Ramos (cell line): ENCODE results near the gene PAK5.

Experiments
- in situ Hi-C: fragments of 300-500 bp; cut with MboI; formaldehyde crosslinking; loops from one replicate; pipeline ENCODE4 v1.14.3; 2022; ENCODE audit warnings: low sequenced_read_pairs; ENCODE audit not compliant: unreplicated experiment

PAK5 gene

DNA sequence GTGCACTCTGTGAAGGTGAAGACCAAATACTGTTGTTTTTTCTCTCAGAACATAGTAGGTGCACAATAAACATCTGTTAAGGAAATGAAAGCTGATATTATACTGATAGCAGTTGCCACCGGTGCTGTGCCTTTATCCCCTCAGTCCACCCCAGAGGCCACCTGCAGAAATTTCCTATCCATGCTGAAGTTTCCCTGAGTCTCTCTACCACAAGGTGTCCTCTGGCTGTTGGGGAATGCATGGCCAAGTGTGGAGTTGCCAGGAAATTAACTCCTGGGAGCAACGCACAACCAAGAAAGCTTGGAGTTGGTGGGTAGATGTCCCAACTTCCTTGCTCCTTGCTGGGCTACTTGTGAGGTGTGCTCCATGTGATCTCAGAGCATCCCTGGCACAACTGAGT is 210.3 kb downstream of the PAK5 start:
- in situ Hi-C loops = no loop called here

DNA sequence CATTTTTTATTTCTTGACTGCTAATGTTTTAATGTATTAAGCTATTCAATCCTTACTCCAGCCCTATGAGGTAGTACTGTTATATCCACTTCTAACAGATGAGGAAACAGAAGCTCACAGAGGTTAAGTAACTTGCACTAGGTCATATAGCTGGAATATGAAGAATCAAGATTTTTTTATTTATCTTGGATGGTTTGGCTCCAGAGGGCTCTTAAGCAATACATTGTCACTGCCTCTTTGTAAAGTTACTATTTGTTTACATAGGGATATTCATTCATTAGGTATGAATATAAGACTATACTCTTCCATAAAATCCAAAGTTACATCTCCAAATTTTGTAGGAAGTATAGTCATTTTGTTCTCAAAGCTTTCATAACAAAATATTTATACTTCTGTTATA is 210.7 kb downstream of the PAK5 start:
- in situ Hi-C loops = no loop called here

DNA sequence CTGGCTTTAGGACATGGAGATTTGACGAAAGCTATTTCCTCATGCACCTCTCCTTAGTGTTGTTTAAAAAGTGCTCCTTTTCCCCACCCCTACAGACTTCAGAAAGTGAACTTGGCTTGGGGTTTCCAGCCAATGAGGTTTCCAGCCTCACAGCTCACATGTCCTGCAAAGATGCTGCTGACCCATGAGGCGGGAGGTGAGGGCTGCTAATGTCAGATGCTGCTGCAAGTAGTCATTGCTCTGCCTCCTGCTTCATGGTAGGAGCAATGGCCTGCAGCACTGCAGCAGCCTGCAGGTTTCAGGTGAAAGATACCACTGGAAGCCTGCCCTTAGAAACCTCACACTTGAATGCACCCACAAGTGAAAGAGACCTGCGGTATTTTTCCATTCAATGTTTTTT is 211.7 kb downstream of the PAK5 start:
- in situ Hi-C loops = no loop called here

DNA sequence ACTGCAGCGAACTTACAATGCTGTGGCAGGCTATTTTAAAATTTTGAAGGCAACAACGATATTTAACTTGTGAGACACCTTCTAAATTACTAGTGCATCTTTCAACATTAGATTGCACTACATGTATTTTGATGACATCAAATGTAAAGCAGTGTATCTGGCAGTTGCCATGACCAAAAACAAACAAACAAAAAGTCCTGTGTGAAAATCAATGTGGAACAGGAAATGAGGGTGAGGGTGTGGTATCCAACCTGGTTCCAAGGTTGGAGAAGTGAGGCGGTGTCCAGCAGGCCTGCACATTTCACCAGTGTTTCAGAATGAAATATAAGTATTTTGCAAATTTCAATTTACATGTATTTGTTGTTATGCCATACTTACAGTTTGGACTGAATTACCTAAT is 212.5 kb downstream of the PAK5 start:
- in situ Hi-C loops = no loop called here

DNA sequence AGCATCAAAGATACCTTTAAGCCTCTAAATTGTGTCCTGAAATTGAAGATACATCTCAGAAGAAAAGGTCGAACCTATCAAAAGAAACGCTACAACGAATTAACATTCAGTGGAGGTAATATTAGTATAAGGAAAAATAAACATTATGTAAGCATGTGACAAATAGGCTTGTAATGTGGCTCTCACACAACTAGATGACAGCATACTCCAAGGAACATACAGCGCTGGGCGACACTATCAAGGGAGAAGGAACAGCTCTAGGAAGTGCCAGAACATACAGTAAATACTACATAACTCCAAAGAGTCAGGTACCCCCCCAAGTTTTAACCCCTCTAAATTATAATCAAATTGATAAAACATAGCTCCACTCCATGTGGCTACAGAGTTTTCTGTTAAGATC is 220.9 kb downstream of the PAK5 start:
- in situ Hi-C loops = loop anchor here (25.0 kb wide), 1 partner anchor 469 kb away; no protein-coding TSS in a partner anchor

DNA sequence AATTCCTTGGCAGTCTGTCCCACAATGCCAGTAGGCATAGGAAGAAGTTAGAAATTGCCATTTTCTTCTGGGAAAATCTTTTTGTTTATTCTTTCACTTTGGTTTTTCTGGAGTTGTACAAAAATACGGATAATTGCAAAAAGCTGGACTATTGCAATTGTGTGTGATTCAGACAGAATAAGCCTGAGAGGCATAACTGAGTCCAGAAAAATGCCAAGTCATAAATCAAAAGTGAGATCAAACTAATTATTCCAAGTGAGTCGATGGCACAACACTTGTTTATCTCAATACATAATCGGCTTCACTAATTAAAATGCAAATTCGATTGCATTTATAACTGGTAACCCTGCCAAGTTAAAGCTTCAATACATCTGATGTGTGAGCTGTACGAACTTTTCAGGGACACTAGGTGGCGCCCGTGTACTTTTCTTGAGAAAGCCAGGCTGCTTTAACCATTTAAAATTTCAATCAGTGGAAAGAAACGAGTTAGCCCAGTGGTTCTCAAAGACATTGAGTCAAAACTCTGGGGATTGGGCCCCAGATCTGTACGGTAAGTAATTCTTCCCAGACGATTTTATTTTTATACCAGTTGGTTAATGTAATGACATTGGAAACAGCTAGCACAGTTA is 221.9 kb downstream of the PAK5 start:
- in situ Hi-C loops = loop anchor here (25.0 kb wide), 1 partner anchor 470 kb away; no protein-coding TSS in a partner anchor

DNA sequence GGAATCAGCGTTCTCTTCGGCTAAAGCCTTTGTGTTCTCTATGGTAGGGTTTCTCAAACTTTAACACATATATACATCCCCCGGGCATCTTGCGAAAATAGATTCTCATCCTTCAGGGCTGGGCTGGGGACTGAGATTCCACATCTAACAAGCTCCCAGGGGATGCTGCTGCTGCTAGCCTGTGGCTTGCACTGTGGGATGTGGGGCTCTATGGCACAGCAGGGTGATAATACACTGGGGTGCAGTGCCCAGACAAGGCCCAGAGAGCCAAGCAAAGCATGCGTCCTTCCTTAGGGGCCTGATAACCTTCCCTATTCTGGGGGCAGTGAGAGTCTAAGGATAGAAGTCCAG is 222.4 kb downstream of the PAK5 start:
- in situ Hi-C loops = loop anchor here (25.0 kb wide), 1 partner anchor 471 kb away; no protein-coding TSS in a partner anchor

DNA sequence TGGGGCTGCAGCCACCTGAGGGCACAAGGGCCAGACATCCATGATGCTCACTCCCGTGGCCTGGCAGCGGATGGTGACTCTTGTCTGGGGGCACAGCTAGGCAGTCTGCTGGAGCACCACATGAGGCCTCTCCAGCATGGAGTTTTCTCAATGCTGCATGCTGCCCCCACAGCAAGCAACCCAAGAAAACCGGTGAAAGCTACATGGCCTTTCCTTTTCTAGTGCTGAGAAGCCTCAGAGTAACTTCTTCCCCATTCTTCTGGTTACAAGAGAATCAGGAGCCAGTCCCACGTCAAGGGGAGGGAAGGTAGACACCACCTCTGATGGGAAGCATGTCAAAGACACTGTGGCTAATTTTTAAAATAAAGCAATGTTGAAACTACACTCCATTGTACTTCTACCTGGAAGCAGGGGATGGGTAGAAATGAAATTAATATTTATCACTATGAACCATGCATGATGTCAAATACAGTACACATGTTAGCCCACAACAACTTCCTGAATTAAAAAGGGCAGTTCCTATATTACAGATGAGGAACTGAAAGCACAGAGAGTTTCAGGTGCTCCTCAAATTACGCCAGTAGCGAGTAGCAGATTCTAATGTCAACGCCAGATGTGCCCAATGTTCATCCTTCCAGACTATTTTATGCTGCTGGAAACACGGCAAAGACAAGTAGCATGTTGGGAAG is 223.0 kb downstream of the PAK5 start:
- in situ Hi-C loops = loop anchor here (25.0 kb wide), 1 partner anchor 471 kb away; no protein-coding TSS in a partner anchor

DNA sequence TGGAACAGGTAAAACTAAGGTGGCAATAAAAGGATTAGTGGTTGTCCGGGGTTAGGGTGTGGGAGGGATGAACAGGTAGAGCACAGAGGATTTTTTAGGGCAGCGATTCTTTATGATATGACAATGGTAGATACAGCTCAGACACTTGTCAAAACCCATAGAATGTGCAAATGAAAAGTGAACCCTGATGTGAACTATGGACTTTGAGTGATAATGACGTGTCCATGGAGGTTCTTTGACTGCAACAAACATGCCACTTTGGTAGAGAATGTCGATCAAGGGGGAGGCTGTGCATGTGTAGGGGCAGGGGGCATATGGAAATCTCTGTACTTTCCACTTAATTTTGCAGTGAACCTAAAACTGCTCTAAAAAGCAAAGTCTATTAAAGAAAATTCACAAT is 223.8 kb downstream of the PAK5 start:
- in situ Hi-C loops = loop anchor here (25.0 kb wide), 1 partner anchor 472 kb away; no protein-coding TSS in a partner anchor

DNA sequence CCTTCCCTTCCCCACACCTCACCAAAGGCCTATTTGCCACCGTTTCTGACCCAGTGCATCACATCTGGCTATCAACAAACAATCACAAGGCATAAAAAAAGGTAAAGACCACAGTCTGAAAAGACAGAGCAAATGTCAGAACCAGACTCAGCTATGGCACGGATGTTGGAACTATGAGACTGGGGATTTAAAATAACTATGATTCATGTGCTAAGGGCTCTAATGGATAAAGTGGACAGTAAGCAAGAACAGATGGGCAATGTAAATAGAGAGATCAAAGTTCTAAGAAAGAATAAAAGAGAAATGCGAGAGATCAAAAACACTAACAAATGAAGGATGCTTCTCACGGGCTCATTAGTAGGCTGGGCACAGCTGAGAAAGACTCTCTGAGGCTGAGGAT is 225.0 kb downstream of the PAK5 start:
- in situ Hi-C loops = loop anchor here (25.0 kb wide), 1 partner anchor 473 kb away; no protein-coding TSS in a partner anchor

DNA sequence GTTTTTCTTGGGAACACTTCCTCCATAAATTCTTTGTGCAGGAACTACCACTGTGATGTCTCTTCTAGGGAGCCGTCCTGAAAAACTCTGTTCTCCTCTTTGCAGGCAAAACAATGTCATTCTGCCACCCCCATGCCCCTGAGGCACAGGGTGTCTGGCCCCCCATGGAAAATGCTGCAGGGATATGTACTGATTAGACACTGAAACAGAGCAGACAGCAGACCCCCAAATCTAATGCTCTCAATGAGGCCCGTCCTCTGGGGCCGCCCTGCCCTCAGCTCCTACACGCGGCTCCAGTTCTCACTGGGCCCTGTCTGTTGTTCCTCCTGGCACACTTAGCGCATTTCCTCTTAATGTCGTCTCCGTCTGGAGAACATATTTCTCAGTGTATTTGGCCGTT is 227.0 kb downstream of the PAK5 start:
- in situ Hi-C loops = loop anchor here (25.0 kb wide), 1 partner anchor 475 kb away; no protein-coding TSS in a partner anchor

DNA sequence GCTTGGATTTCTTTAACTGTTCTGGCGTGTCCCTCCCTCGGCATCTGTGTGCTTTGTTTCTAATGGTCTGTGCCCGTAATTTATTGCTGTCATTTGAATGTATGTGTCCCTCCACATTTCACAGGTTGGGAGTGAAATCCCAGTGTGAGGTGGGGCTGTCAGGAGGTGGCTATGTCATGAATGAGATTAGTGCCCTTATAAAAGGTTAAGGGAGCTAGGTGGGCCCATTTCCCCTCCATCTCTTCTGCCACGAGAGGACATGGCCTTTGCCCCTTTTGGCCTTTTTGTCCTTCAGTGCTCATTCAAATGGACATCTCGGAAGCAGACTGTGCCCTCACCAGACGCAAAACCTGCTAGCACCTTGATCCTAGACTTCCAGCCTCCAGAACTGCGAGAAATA is 228.2 kb downstream of the PAK5 start:
- in situ Hi-C loops = loop anchor here (25.0 kb wide), 1 partner anchor 477 kb away; no protein-coding TSS in a partner anchor

DNA sequence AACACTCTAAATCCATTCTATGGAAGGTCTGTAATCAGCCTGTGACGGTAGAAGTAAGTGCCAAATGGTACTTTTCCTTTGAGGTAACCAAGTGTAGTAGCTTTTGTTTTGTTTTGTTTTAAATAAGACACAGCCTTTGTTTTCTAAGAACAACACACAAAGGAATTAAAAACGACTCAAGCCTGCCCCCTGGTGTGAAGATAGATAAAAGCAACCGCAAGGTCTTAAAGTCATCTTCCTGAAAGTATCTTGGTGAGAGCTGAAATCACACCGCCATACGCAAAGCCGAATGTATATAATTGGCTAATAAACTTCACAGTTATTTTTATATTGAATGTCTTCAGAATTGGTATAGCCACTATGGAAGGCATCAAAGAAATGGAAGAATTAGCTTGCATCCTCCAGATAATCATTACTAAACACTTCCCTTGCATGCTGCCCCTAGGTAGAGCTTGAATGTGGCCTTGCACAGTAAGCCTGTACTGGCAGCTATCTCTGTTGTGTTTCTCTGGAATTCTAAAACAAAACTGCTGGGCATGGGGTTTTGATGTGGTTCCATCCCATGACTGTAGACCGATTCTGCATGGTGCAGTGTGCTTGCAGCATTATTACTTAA is 228.9 kb downstream of the PAK5 start:
- in situ Hi-C loops = loop anchor here (5.0 to 25.0 kb wide), 2 partner anchors 198 to 477 kb away; no protein-coding TSS in a partner anchor

DNA sequence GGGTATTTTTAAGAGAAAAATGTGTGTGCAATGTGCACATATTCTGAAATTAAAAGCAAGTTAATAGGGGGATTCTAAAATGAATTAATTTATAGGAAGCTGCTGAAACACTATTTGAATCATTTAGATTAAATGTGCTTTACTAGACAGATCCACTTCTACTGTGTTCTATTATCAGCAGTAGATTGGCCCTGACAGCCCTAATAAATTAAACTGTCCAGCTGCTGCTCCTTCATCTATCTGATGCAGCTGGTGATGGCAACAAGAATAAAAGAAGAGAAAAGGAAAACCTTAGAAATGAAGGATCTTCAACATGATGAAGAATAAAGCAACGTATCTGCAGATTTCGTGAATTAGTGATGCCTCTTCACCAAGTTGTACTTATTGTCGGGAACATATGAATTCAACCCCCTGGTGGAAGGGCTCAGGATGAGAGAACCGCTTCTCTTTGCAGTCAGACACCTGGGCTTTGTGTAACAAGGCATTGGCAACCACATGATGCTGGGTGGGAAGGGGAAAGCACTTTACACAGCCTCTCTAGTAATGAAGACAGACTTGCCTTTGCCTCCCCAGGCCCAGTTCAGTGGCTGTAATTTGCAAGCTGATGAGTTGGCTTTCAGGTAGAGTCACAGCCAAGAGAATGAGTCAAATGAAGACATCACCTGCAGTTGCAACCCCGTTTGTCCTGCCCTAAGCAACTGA is 230.1 kb downstream of the PAK5 start:
- in situ Hi-C loops = loop anchor here (5.0 to 25.0 kb wide), 2 partner anchors 196 to 479 kb away; no protein-coding TSS in a partner anchor

DNA sequence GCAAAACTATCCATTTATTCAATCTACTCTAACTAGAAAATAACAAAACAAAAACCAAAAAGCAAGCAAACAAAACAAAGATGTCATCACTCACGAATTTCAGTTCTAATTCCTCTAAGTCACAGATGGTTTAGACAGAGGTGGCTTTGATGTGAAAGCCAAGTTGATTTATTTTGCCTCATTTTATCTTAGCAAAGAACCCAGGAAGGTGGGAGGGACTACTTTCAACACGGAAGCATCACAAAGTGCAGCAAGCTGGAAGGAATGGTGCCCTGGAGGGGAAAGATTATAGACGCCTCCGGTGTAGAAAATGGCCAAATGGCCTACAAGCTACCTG is 236.1 kb downstream of the PAK5 start:
- in situ Hi-C loops = loop anchor here (25.0 kb wide), 1 partner anchor 484 kb away; no protein-coding TSS in a partner anchor

DNA sequence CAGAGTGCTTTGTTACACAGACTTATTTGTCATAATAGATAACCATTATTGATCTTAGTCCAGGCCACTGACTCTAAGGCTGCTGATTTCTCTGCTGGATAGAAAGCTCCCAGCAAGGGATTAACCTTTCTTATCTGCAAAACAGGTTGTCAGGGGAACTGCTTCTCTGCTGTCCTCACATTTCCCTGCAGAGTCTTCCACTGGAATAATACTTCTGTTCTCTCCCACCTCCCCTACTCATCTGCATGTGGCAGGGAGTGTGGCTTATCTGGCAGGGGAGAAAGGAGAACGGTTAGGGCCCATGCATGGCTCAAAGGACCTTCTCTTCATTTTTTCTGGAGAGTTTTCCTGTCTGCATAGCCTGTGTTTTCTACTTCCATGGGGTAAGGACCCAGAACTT is 238.3 kb downstream of the PAK5 start:
- in situ Hi-C loops = loop anchor here (25.0 kb wide), 1 partner anchor 487 kb away; no protein-coding TSS in a partner anchor

DNA sequence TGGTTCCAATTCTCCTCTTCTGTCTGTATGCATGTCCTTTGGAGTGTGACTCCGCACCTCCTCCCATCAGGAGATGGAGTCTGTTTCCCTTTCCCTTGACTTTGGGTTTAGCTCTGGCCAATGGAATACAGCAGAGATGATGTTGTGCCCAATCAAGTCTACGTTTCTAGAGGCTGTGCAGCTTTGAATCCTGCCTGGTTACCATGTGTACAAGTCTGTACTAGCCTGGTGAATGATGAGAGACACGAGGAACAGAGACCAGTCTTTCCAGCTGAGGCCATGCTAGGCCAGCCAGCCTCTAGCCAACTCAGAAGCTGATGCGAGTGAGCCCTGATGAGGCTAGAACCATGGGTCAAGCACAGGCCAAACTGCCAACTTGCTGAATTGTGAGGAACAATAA is 241.3 kb downstream of the PAK5 start:
- in situ Hi-C loops = no loop called here

DNA sequence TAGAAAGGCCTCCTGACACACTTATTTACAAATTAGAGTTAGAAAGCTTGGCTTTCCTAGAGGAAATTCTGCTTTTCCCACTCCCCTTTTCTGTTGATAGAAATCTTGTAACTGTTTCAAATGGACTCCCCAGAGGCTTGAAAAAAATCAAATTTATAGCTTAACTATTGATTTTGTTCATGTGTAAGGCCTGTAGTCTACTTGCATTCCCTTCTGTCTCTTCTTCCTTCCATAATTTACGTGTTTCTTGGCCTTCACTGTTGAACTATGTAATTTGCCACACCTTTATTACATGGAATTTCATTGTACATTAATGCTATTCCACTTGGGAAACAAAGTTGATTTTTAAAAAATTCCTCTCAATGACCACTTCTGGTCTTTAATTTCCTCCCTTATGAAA is 243.1 kb downstream of the PAK5 start:
- in situ Hi-C loops = no loop called here

DNA sequence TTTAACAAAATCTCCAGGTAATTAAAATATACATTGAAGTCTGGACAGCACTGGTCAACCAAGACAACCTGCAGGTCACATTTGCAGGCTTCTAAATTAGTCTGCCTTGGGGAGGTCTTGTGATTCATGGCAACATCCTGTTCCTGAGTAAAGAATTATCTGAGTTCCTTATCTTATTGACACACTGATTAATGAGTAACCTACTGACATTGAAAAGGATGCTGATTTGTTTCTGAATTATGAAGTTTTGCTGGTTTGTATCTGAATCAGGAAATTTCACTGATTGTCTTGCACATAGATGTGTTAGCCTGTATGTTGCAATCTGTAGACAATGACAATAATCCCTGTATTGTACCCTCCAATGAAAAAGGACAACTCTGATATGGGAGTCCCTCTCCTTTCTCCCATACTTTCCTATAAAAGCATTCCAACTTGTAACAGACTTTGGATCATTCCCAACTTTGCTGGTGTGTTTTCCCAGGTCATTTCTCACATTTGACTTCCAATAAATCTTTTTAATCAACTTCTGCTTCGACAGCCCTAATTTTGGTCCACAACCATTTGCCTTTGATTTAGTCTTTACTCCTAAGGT is 244.5 kb downstream of the PAK5 start:
- in situ Hi-C loops = no loop called here

DNA sequence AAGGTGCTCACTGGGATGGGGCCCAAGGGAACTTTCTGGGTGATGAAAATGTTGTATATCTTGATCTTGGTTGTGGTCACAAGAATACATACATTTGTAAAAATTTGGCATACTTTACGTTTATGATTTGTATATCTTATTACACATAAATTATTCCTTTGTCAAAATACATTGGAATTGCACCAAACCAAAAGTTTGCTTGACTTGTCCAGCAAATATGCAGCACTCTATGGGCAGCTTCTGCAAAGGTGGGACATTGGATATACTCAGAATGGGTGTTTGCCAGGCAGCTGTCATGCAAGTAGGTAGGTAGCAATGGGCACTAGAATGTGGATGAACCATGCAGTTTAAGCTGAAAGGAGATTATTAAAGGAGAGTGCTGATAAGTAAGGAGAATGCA is 246.5 kb downstream of the PAK5 start:
- in situ Hi-C loops = no loop called here
